ENCODE measurements around the gene OPCML. TPM values are rescaled to one million over a fixed set of nuclear protein-coding genes. Genes with fewer than 3 reads are reported as not detected.

The OPCML gene
- total and polyA plus RNA-seq, 4 donors: under 0.01 to 0.01 TPM; not detected in 2

- peaks cover 0 to 4% (median 1%) of the 10 kb centered on the region in 4 donors for H3K9me3 ChIP-seq (ENCODE audit: control insufficient read depth in 4 of 4, low read length in 3 of 4)
- peaks cover 0 to 13% (median 4%) of the 10 kb centered on the region in 4 donors for H3K27me3 ChIP-seq (ENCODE audit: control insufficient read depth in 4 of 4, insufficient read depth in 4 of 4, low read length in 3 of 4)
- no peak overlapping the region for H3K4me3 ChIP-seq (ENCODE audit: low read depth in 1 of 3, low read length in 3 of 3)
- WGBS: 51% methylated on average over 3 of the region's 3 CpGs
- H3K4me1 ChIP-seq (ENCODE audit: control insufficient read depth in 4 of 4, insufficient read depth in 4 of 4, low read length in 3 of 4): no peaks in the 10 kb centered on the region
- H3K9ac ChIP-seq (ENCODE audit: low read depth in 1 of 2, low read length in 2 of 2): no peak overlapping the region
- no peak for DNase-seq (ENCODE audit: low spot score)
- TF ChIP-seq, protein P1, sequence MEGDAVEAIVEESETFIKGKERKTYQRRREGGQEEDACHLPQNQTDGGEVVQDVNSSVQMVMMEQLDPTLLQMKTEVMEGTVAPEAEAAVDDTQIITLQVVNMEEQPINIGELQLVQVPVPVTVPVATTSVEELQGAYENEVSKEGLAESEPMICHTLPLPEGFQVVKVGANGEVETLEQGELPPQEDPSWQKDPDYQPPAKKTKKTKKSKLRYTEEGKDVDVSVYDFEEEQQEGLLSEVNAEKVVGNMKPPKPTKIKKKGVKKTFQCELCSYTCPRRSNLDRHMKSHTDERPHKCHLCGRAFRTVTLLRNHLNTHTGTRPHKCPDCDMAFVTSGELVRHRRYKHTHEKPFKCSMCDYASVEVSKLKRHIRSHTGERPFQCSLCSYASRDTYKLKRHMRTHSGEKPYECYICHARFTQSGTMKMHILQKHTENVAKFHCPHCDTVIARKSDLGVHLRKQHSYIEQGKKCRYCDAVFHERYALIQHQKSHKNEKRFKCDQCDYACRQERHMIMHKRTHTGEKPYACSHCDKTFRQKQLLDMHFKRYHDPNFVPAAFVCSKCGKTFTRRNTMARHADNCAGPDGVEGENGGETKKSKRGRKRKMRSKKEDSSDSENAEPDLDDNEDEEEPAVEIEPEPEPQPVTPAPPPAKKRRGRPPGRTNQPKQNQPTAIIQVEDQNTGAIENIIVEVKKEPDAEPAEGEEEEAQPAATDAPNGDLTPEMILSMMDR (IDR thresholded peaks at IDR 0.05; ENCODE audit: low read depth, low read length, missing input control): no peak
- TF ChIP-seq SP1 (IDR thresholded peaks at IDR 0.05) (no peak), GABPA (IDR thresholded peaks at IDR 0.05 in 1 of 2, conservative IDR thresholded peaks at IDR 0.05 in 1 of 2) (no peak), YY1 (IDR thresholded peaks at IDR 0.05) (no peak), JUND (IDR thresholded peaks at IDR 0.05) (no peak), FOXA2 (IDR thresholded peaks at IDR 0.05) (no peak), NR2F2 (IDR thresholded peaks at IDR 0.05) (no peak), RXRA (IDR thresholded peaks at IDR 0.05) (no peak), MAX (IDR thresholded peaks at IDR 0.05) (no peak), HNF4A (conservative IDR thresholded peaks at IDR 0.05) (no peak), HNF4G (IDR thresholded peaks at IDR 0.05) (no peak), TAF1 (conservative IDR thresholded peaks at IDR 0.05) (no peak), ATF3 (IDR thresholded peaks at IDR 0.05) (no peak), EGR1 (IDR thresholded peaks at IDR 0.05; ENCODE audit: low read depth in 2 of 2) (no peak), RAD21 (IDR thresholded peaks at IDR 0.05) (no peak), FOXA1 (IDR thresholded peaks at IDR 0.05) (no peak)
- TF ChIP-seq, protein P2, sequence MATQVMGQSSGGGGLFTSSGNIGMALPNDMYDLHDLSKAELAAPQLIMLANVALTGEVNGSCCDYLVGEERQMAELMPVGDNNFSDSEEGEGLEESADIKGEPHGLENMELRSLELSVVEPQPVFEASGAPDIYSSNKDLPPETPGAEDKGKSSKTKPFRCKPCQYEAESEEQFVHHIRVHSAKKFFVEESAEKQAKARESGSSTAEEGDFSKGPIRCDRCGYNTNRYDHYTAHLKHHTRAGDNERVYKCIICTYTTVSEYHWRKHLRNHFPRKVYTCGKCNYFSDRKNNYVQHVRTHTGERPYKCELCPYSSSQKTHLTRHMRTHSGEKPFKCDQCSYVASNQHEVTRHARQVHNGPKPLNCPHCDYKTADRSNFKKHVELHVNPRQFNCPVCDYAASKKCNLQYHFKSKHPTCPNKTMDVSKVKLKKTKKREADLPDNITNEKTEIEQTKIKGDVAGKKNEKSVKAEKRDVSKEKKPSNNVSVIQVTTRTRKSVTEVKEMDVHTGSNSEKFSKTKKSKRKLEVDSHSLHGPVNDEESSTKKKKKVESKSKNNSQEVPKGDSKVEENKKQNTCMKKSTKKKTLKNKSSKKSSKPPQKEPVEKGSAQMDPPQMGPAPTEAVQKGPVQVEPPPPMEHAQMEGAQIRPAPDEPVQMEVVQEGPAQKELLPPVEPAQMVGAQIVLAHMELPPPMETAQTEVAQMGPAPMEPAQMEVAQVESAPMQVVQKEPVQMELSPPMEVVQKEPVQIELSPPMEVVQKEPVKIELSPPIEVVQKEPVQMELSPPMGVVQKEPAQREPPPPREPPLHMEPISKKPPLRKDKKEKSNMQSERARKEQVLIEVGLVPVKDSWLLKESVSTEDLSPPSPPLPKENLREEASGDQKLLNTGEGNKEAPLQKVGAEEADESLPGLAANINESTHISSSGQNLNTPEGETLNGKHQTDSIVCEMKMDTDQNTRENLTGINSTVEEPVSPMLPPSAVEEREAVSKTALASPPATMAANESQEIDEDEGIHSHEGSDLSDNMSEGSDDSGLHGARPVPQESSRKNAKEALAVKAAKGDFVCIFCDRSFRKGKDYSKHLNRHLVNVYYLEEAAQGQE (IDR thresholded peaks at IDR 0.05): no peak
- TF ChIP-seq, protein P3, sequence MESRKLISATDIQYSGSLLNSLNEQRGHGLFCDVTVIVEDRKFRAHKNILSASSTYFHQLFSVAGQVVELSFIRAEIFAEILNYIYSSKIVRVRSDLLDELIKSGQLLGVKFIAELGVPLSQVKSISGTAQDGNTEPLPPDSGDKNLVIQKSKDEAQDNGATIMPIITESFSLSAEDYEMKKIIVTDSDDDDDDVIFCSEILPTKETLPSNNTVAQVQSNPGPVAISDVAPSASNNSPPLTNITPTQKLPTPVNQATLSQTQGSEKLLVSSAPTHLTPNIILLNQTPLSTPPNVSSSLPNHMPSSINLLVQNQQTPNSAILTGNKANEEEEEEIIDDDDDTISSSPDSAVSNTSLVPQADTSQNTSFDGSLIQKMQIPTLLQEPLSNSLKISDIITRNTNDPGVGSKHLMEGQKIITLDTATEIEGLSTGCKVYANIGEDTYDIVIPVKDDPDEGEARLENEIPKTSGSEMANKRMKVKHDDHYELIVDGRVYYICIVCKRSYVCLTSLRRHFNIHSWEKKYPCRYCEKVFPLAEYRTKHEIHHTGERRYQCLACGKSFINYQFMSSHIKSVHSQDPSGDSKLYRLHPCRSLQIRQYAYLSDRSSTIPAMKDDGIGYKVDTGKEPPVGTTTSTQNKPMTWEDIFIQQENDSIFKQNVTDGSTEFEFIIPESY (IDR thresholded peaks at IDR 0.05): no peak
- H3K27ac ChIP-seq (ENCODE audit: low read depth in 1 of 2, low read length in 2 of 2): no peak overlapping the region
- H3K36me3 ChIP-seq (ENCODE audit: control insufficient read depth in 4 of 4, insufficient read depth in 3 of 4, low read depth in 1 of 4, low read length in 3 of 4): no peaks in the 10 kb centered on the region
Measured at GRCh38 chr11:133235381-133235780, 296.9 kb downstream of the OPCML start.
